Activated naive CD8-positive, alpha-beta T cell treated with anti-CD3 and anti-CD28 coated beads for 36 hours (primary cell): ENCODE data around the gene ZNF681. TPM values are rescaled to one million over a fixed set of nuclear protein-coding genes. Genes with fewer than 3 reads are reported as not detected.
A peak's percentile ranks its signal among the peaks of the same experiment; 100 is the strongest.
"Not testable (repeated sequence)": the region's sequence is repeated elsewhere in the genome, so short reads cannot be mapped to it uniquely, and the experiment has no call there.

Experiments
- DNase-seq: peaks from one replicate; pipeline ENCODE4 v3.0.0; 2021
- H3K27ac Mint-ChIP-seq: one replicate; pipeline ENCODE4 v1.8.0; 2022; ENCODE audit warnings: mild to moderate bottlenecking, moderate library complexity, mixed read lengths
- H3K27me3 Mint-ChIP-seq: one replicate; pipeline ENCODE4 v1.8.0; 2022; ENCODE audit warnings: mild to moderate bottlenecking, mixed read lengths
- H3K36me3 Mint-ChIP-seq: one replicate; pipeline ENCODE4 v1.8.0; 2021; ENCODE audit warnings: mild to moderate bottlenecking, mixed read lengths
- H3K4me1 Mint-ChIP-seq: one replicate; pipeline ENCODE4 v1.8.0; 2021; ENCODE audit warnings: mixed read lengths
- H3K4me3 Mint-ChIP-seq: one replicate; pipeline ENCODE4 v1.8.0; 2022; ENCODE audit warnings: mild to moderate bottlenecking, moderate library complexity, mixed read lengths
- H3K9me3 Mint-ChIP-seq: one replicate; pipeline ENCODE4 v1.8.0; 2022; ENCODE audit warnings: mixed read lengths
- total RNA-seq, 2 experiments: library from RNA; stranded (reverse); gene quantifications; one replicate each; pipeline ENCODE4 v1.2.3, GENCODE V29; 2021

The ZNF681 gene
- total RNA-seq, 2 experiments from 2014 or later, result 5.0 to 5.8 TPM

DNA sequence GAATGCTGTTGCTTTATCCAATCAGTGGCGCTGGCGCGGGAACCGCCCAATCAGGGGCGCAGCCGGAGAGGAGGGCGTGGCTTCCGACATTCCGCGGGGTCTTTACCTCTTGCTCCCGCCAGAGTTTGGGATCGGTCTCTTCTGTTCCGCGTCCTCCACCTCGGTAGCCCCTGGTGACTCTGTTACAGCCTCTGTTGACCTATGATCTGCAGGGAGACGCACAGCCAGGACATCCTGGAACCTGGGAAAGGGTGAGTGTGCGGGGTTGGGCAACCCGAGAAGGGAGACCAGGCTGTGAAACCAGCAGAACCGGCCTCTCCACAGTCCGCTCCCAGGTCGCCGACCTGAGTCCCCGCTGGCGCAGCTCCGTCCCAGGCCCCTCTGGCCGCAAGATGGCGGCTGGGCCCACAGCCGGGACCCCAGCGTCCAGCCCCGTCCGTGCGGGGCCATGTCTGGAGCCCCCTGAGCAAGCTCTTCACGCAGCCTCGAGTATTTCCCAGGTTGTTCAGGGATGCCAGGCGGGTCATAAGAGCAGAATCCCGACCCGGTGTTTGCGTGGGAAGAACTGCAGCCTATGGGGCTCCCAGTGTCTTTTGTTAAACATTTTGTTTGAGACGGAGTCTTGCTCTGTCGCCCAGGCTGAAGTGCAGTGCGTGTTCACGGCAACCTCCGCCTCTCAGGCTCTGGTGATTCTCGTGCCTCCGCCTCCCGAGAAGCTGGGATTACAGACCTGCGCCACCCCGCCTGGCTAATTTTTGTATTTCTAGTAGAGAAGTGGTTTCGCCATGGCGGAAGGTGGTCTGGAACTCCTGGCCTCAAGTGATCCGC is 4.4 kb upstream of the ZNF681 start:
- H3K27ac Mint-ChIP-seq, result peak overlapping the region; percentile 87
- peaks cover 33% of the 10 kb centered on the region for H3K4me1 Mint-ChIP-seq
- peak overlapping the region; percentile 91 for H3K4me3 Mint-ChIP-seq
- H3K9me3 Mint-ChIP-seq, result peaks cover 3% of the 10 kb centered on the region
- no peaks in the 10 kb centered on the region for H3K27me3 Mint-ChIP-seq
- peaks cover 25% of the 10 kb centered on the region for H3K36me3 Mint-ChIP-seq
- peak; percentile 84 for DNase-seq

DNA sequence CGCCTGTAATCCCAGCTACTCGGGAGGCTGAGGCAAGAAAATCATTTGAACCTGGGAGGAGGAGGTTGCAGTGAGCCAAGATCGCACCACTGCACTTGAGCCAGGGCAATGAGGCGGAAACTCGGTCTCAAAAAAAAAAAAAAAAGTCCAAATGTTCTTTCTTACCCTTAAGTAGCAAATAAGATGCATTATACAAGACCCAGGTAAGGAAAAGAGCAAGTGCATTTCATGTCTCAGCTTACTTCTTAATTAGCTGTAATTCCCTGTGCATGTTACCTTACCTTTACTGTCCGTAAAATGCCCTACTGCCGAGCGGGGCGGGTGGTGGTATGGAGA is 3.8 kb upstream of the ZNF681 start:
- DNase-seq, result no peak
- Mint-ChIP-seq H3K4me1 (peaks cover 35% of the 10 kb centered on the region), H3K9me3 (peaks cover 3% of the 10 kb centered on the region), H3K4me3 (peak overlapping the region; percentile 91), H3K27me3 (no peaks in the 10 kb centered on the region), H3K36me3 (peaks cover 25% of the 10 kb centered on the region), H3K27ac (peak overlapping the region; percentile 87)

GRCh38 chr19:23760326-23760725 is 1.6 kb upstream of the ZNF681 start:
- not testable (repeated sequence) for DNase-seq, H3K27me3 Mint-ChIP-seq, H3K4me3 Mint-ChIP-seq, H3K9me3 Mint-ChIP-seq
- Mint-ChIP-seq H3K27ac (peak overlapping the region; percentile 54), H3K36me3 (peaks cover 30% of the 10 kb centered on the region), H3K4me1 (peaks cover 36% of the 10 kb centered on the region)

- not testable (repeated sequence) for DNase-seq, H3K4me1 Mint-ChIP-seq, H3K27ac Mint-ChIP-seq, H3K27me3 Mint-ChIP-seq, H3K4me3 Mint-ChIP-seq
- Mint-ChIP-seq H3K36me3 (peaks cover 63% of the 10 kb centered on the region), H3K9me3 (peaks cover 27% of the 10 kb centered on the region)
Observed at GRCh38 chr19:23743633-23744232, 15.0 kb downstream of the ZNF681 start.

GRCh38 chr19:23730729-23731465 is 27.8 kb downstream of the ZNF681 start:
- peaks cover 17% of the 10 kb centered on the region for H3K9me3 Mint-ChIP-seq
- H3K27me3 Mint-ChIP-seq, H3K4me1 Mint-ChIP-seq, H3K27ac Mint-ChIP-seq, DNase-seq, H3K4me3 Mint-ChIP-seq, H3K36me3 Mint-ChIP-seq: not testable (repeated sequence)

DNA sequence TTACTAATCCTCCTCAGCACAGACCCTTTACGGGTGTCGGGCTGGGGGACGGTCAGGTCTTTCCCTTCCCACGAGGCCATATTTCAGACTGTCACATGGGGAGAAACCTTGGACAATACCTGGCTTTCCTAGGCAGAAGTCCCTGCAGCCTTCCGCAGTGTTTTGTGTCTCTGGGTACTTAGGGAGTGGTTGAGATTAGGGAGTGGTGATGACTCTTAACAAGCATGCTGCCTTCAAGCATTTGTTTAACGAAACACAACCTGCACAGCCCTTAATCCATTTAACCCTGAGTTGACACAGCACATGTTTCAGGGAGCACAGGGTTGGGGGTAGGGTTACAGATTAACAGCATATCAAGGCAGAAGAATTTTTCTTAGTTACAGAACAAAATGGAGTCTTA is 34.5 kb downstream of the ZNF681 start:
- not testable (repeated sequence) for H3K9me3 Mint-ChIP-seq, H3K27ac Mint-ChIP-seq, DNase-seq, H3K36me3 Mint-ChIP-seq, H3K4me3 Mint-ChIP-seq, H3K27me3 Mint-ChIP-seq, H3K4me1 Mint-ChIP-seq

DNA sequence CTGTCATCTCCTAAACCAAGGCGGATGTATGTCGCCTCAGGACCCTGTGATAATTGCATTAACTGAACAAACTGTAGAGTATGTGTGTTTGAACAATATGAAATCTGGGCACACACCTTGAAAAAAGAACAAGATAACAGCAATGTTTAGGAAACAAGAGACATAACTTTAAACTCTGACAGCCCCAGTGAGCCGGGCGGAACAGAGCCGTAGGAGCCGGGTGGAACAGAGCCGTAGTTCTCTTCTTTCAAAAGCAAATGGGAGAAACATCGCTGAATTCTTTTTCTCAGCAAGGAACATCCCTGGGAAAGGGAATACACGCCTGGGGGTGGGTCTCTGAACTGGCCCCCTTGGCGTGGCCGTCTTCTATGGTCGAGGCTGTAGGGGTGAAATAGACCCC is 39.9 kb downstream of the ZNF681 start:
- DNase-seq, result no peak
- H3K4me1 Mint-ChIP-seq, result peaks cover 10% of the 10 kb centered on the region
- no peak overlapping the region for H3K27ac Mint-ChIP-seq
- H3K9me3 Mint-ChIP-seq, result peaks cover 6% of the 10 kb centered on the region
- H3K36me3 Mint-ChIP-seq, result peaks cover 3% of the 10 kb centered on the region
- no peak overlapping the region for H3K4me3 Mint-ChIP-seq
- peaks cover 11% of the 10 kb centered on the region for H3K27me3 Mint-ChIP-seq

- Mint-ChIP-seq H3K27me3 (peaks cover 11% of the 10 kb centered on the region), H3K36me3 (peaks cover 3% of the 10 kb centered on the region), H3K4me1 (peaks cover 7% of the 10 kb centered on the region), H3K27ac (no peak overlapping the region), H3K4me3 (no peak overlapping the region), H3K9me3 (peaks cover 6% of the 10 kb centered on the region)
- no peak for DNase-seq
Observed at GRCh38 chr19:23716792-23717191, 41.9 kb downstream of the ZNF681 start.

- DNase-seq, result no peak
- peaks cover 4% of the 10 kb centered on the region for H3K9me3 Mint-ChIP-seq
- no peak overlapping the region for H3K4me3 Mint-ChIP-seq
- H3K4me1 Mint-ChIP-seq, result no peaks in the 10 kb centered on the region
- H3K36me3 Mint-ChIP-seq, result no peaks in the 10 kb centered on the region
- no peaks in the 10 kb centered on the region for H3K27me3 Mint-ChIP-seq
- H3K27ac Mint-ChIP-seq, result no peak overlapping the region
Observed at GRCh38 chr19:23709347-23709746, 49.3 kb downstream of the ZNF681 start.

- Mint-ChIP-seq H3K27ac (no peak overlapping the region), H3K9me3 (peaks cover 4% of the 10 kb centered on the region), H3K36me3 (no peaks in the 10 kb centered on the region), H3K27me3 (no peaks in the 10 kb centered on the region), H3K4me1 (no peaks in the 10 kb centered on the region), H3K4me3 (no peak overlapping the region)
- DNase-seq, result no peak
Observed at GRCh38 chr19:23706657-23707056, 52.0 kb downstream of the ZNF681 start.

DNA sequence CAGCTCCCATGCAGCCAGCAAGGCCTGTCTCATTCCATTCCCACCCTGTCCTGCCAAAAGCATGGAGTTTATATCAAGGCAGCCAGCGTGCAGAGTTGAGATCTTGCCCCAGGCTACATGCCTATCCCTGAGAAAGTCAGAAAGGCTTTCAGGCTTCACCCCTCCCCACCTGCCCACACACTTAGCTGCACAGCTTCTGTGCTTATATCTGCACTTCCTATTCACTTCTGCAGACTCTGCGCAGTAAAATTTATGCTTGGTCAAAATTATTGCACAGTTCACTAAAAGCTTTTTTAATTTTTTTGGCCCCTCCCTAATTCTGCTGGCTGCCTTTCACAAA is 59.2 kb downstream of the ZNF681 start:
- Mint-ChIP-seq H3K9me3 (peaks cover 4% of the 10 kb centered on the region), H3K27me3 (no peaks in the 10 kb centered on the region), H3K4me3 (no peak overlapping the region), H3K4me1 (no peaks in the 10 kb centered on the region), H3K27ac (no peak overlapping the region), H3K36me3 (peaks cover 6% of the 10 kb centered on the region)
- no peak for DNase-seq

DNA sequence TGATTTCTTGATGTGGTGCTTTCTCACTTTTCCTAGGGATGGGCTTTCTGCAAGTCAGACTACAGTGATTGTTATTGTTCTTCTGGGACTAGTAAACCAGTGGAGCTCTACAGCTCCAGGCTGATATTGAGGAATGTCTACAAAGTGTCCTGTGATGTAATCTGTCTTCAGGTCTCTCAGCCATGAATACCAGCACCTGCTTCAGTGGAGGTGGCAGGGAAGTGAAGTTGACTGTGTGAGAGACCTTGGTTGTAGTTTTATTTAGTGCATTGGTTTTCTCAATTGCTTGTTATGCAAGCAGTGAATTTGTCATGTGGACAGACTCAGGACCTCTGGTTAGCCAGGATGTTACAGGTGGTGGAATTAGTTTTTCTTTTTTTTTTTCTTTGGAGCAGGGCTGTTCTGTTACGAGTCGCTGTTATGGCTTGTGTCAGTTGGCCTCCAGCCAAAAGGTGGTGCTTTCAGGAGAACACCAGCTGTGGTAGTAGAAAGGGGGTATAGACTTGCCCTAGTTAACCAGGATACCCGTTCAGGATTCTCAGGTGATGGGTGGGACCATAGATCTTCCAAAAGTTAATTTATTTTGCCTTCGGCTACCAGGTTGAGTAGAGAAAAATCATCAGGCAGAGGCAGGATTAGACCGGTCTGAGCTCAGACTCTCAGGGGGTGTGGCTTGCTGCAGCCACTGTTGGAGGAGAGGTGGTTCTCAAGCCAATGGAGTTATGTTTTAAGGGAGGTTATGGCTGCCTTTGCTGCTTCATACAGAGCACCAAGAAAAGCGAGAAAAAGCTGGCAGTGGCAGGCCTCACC is 59.8 kb downstream of the ZNF681 start:
- Mint-ChIP-seq H3K9me3 (peaks cover 4% of the 10 kb centered on the region), H3K4me1 (no peaks in the 10 kb centered on the region), H3K27ac (peak overlapping the region; percentile 20), H3K27me3 (no peaks in the 10 kb centered on the region), H3K36me3 (peaks cover 6% of the 10 kb centered on the region), H3K4me3 (peak overlapping the region; percentile 45)
- DNase-seq, result no peak

GRCh38 chr19:23692937-23693336 is 65.8 kb downstream of the ZNF681 start:
- H3K27ac Mint-ChIP-seq, H3K9me3 Mint-ChIP-seq, H3K4me3 Mint-ChIP-seq, H3K4me1 Mint-ChIP-seq, H3K27me3 Mint-ChIP-seq, DNase-seq, H3K36me3 Mint-ChIP-seq: not testable (repeated sequence)
